Lung microvascular endothelial cell (primary cell): ENCODE data around the gene SRGAP2C. TPM values are rescaled to one million over a fixed set of nuclear protein-coding genes. Genes with fewer than 3 reads are reported as not detected.
A peak's percentile ranks its signal among the peaks of the same experiment; 100 is the strongest.
"Not testable (repeated sequence)": the region's sequence is repeated elsewhere in the genome, so short reads cannot be mapped to it uniquely, and the experiment has no call there.

ENCODE experiments used
- DNase-seq, 2 donors: peaks; one replicate each; pipeline versions ENCODE4 v3.0.0 to v3.0.0-alpha.2; 2010; ENCODE audit warnings: low read depth in 2 of 2
- total RNA-seq: library from RNA; depleted of rRNA; stranded (reverse); fragments of >200 nt; gene quantifications from 2 replicates; pipeline ENCODE4 v1.2.1, GENCODE V29; 2014

SRGAP2C gene
- total RNA-seq, 1 donor from 2014 or later, result 19.8 TPM

DNA sequence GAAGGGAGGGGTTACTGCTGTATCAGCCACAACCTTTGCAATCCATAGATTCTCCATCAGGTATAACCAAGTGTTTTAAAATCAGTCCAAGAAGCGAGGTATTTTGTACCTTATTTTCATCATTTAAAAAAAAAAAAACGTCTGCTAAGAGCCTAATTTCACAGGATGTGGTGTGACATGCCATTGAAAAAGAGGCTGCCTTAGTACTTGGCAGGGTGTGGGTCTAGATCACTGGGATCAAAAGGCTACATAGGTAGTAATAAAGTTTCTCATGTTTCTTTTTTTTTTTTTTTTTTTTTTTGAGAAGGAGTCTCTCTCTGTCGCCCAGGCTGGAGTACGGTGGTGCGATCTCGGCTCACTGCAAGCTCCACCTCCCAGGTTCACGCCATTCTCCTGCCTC, 192.2 kb downstream of the SRGAP2C start:
- not testable (repeated sequence) for DNase-seq

DNA sequence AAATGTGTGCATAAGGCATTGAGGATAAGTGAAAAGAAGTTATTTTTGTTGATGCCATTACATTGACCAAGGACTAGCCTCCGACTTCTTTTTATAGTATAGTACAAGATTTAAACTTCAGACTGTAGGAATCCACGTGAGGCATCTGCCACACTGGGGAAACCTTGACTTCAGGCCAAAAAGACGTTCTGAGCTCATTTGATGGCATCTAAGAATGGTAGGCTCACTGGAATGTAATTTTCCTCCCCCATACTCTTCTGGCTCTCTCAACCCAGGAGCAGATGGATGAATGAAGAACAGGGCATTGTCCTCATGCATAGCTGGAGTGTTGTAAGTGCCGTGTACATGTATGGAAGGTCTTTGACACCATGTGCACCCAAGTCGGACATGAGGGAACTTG, 194.0 kb downstream of the SRGAP2C start:
- not testable (repeated sequence) for DNase-seq

DNA sequence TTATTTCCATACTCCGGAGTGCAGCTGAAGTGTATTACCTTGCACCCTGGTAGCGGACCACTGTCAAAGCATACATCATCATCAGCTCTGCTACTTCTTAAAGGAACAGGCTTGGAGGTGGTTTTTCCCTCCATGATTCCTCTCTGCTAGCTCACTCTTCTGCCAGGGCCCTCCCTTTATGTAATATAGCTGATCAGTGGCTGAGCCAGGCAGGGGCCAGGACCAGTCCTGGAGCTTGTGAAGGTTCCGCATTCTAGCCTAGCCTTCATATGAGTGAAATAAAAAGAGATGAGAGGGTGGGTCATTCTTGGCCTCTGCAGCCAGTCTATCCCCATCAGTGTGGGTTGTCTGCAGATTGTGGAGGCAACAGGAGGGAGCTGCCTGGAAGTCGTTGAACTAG, 200.0 kb downstream of the SRGAP2C start:
- DNase-seq, result not testable (repeated sequence)

DNA sequence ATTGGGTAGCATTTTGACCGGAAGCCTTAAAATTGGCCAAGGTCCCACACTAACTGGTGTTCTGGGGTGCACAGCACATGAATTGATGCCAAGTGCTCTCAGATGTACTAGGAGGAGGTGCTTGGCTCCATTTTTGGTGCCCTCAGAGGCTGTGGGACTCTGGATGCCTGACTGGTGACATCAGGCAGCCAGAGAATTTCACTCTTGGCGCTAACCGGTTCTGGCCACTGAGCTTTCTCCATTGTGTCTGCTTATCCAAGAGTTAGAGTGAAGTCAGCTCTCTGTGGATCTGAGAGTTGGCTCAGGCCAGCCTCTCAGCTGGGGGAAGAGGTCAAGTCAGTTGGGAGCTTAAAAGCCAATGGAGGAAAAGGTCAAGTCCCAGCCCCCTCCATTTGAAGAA, 200.4 kb downstream of the SRGAP2C start:
- not testable (repeated sequence) for DNase-seq

DNA sequence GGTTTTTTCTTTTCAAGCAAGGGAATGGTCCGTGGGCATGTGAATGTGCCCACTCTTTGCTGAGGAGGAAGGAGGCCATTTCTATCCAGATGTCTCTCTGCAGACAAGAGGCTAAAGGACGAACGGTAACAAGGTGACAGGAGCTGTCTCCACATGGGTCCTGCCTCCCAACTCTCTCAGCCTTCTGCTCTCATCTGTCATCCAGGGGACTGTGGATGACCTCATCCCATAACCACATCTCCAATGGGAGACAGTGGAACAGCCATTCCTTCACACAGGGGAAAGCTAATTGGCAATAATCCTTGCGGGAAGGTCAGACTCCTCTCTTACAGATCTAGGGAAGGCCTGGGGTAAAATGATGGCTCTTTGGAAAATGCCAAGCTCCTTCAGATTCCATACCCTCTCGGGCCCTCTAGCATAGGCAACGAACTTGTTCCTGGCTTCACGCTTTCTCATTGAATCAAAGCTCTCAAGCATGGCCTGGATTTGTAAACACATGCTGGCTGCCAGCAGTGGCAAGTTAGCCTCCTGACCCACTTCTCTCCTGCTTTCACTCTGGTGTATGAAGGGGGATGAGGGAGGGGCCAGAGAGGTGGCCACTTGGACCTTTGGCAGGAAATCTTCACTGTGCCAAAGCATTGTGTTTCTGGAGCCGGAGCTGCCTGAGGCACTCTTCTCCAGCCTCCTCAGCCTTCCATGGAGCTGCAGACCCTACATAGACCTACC, 201.0 kb downstream of the SRGAP2C start:
- DNase-seq, result not testable (repeated sequence)

DNA sequence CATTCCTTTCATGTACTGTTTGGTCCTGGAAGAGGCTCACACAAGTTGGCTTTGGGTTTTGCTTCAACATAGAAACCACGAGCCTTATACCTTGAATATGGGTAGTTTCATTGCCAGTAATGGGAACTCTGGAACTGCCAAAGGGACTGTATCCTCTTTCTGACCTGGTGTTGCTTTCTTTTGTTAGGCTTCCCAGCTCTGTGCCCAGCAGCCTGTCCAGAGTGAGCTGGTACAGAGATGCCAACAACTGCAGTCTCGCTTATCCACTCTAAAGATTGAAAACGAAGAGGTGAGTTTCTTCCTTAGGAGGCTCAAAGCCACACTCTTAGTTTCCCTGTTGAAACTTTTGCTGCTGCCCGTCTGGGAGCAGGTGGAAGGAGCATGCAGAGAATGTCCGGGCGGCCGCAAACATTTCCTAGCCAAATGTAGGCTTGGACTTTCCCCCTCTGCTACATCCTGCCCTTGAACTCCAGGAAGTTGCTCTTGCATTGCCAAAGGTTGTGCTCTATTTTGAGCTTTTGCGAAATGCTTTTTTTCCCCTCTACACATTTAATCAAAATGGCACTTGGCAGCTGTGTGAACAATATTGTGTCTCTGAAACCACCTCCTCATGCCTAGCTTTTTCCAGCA, 201.7 kb downstream of the SRGAP2C start:
- not testable (repeated sequence) for DNase-seq

DNA sequence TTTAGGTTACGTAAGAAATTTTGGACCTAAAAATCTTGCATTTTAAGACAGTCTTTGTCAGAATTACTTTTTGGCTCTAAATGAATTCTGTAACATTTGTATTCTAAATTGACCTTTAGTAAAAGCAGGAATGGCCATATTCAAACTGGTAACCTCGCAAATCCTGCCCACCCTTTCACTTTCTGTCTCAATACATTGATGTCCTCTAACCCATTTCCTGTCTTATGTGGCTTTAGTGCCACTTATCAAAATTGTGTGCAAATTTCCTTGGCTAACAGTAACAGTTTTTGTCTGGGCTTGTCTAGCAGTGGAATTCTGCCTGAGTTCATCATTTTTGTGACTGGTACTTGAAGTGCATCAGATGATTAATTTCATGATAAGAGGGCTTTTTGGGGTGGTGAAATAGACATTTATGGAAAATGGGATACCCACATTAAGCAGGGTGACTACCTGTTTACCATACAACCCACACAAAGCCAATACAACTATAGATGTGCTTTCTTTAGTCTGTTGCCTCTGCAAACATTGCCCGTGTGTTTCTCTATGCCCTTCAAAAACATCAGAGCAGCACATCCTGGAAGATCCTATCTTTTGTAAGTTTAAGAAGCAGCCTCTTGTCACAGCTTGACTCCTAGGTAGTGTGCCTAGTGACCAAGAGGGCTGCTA, 205.3 kb downstream of the SRGAP2C start:
- not testable (repeated sequence) for DNase-seq

DNA sequence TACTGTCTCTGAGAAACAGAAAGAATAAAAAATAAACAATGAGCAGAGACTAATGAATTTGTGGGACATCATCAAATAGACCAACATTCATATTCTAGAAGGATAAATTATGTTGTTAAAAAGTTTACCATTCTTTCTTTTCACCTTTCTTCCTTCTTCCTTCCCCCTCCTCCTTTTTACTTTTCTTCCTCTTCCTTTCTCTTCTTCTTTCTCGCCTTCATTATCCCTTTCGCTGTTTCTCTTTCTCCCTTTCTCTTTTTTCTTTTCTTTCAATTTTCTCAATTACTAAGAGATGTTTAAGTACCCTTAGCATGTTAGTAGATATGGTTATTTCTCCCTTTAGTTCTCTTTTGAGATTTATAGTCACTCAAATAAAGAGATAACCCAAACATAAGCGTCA, 207.4 kb downstream of the SRGAP2C start:
- DNase-seq, result not testable (repeated sequence)

DNA sequence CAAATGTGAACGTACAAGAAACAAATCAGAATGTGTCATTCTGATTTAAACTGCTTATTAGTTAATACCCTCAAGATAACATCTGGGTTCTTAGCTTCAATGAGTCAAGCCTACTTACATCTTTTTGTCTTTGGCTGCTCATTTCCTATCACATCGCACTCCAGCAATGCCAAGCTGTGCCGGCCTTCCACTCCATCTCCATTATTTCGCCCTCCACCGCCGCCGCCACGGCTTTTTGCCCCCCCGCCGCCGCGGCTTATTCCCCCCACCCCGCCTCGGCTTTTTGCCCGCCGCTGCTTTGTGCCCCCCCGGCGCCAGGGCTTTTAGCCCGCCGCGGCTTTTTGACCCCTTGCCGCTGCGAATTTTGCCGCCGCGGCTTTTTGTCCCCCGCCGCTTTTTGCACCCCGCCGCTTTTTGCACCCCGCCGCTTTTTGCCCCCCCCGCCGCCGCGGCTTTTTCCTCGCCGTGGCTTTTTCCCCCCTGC, 211.0 kb downstream of the SRGAP2C start:
- DNase-seq, result peak; percentile 4 to 54

DNA sequence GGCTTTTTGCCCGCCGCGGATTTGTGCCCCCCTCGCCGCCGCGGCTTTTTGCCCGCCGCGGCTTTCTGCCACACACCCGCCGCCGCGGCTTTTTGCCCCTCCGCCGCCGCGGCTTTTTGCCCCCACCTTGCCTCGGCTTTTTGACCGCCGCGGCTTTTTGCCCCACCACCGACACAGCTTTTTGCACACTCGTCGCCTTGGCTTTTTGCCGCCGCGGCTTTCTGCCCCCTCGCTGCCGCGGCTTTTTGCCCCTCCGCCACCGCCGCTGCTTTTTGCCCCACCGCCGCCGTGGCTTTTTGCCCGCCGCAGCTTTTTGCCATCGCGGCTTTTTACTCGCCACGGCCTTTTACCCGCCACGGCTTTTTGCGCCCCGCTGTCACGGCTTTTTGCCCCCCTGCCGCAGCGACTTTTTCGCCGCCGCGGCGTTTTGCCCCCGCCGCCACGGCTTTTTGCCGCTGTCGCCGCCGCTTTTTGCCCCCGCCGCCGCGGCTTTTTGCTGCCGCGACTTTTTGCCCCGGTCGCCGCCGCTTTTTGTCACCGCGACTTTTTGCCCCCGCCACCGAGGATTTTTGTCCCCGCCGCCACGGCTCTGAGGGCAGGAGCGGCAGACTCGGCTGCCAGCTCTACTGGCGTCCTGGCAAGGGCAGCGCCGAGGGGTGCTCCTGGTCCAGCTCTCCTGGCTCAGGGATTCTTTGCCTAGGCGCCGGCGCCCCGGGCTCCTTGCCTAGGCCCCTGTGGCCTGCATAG, 211.7 kb downstream of the SRGAP2C start:
- peak in 1 of 2 donors; percentile 22 for DNase-seq

DNA sequence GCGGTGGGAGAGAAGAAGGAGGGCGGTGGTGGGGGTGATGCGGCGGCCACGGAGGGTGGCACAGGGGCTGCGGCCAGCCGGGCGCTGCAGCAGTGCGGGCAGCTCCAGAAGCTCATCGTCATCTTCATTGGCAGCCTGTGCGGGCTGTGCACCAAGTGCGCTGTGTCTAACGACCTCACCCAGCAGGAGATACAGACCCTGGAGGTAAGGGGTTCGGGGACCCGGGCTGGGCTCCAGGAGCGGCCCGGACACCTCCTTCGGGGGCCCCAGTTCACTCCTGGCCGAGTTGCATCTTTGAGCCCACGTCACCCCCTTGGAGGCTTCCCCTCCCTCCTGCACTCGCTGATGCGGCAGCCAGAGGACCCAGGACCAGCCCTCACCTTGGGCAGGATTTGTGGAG, 212.3 kb downstream of the SRGAP2C start:
- not testable (repeated sequence) for DNase-seq

DNA sequence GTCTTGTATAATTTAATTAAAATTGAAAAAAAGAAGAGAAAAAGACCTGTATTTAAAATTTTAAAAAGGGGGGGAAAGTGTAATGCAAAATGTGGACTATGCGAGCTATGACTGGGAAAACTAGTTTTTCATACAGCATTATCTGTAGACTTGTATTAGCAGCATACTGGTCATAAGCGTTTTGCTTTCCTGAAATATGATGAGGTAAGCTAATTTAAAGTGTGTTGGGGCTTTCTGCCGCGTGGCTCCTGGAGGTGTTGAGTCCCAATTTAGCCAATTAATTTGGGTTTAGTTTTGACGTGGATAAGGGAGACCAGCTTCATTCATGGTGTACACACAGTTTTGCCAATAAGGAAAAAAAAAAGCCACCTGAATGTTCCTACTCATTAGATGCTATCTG, 214.4 kb downstream of the SRGAP2C start:
- not testable (repeated sequence) for DNase-seq

DNA sequence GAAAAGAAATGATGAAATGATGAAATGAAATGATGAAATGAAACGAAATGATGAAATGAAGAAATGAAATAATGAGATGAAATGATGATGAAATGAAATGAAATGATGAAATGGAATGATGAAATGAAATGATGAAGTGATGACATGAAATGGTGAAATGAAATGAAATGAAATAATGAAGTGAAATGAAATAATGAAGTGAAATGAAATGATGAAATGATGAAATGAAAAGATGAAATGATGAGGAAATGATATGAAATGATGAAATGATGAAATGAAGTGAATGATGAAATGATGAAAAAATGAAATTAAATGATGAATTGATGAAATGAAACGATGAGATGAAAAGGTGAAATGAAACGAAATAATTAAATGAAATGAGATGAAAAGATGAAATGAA, 215.3 kb downstream of the SRGAP2C start:
- not testable (repeated sequence) for DNase-seq

DNA sequence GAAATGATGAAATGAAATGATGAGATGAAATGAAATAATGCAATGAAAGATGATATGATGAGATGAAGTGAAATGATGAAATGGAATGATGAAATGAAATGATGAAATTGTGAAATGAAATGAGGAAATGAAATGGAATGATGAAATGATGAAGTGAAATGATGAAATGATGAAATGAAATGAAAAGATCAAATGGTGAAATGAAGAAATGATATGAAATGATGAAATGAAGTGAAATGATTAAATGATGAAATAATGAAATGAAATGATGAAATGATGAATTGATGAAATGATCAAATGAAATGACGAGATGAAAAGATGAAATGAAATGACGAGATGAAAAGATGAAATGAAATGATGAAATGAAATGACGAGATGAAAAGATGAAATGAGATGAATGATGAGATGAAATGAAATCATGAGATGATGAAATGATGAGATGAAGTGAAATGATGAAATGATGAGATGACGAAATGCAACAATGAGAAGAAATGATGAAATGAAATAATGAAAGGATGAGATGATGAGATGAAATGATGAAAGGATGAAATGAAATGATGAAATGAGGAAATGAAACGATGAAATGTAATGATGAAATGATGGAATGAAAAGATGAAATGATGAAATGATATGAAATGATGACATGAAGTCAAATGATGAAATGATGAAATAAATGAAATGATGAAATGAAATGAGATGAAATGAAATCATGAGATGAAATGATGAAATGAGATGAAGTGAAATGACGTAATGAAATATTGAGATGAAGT, 216.0 kb downstream of the SRGAP2C start:
- not testable (repeated sequence) for DNase-seq

DNA sequence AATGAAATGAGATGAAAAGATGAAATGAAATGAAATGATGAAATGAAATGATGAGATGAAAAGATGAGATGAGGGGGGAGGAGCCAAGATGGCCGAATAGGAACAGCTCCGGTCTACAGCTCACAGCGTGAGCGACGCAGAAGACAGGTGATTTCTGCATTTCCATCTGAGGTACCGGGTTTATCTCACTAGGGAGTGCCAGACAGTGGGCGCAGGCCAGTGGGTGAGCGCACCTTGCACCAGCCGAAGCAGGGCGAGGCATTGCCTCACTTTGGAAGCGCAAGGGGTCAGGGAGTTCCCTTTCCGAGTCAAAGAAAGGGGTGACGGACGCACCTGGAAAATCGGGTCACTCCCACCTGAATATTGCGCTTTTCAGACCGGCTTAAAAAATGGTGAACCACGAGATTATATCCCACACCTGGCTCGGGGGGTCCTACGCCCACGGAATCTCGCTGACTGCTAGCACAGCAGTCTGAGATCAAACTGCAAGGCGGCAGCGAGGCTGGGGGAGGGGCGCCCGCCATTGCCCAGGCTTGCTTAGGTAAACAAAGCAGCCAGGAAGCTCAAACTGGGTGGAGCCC, 216.7 kb downstream of the SRGAP2C start:
- not testable (repeated sequence) for DNase-seq

DNA sequence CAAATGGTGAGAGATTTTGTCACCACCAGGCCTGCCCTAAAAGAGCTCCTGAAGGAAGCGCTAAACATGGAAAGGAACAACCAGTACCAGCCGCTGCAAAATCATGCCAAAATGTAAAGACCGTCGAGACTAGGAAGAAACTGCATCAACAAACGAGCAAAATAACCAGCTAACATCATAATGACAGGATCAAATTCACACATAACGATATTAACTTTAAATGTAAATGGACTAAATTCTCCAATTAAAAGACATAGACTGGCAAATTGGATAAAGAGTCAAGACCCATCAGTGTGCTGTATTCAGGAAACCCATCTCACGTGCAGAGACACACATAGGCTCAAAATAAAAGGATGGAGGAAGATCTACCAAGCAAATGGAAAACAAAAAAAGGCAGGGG, 218.5 kb downstream of the SRGAP2C start:
- DNase-seq, result not testable (repeated sequence)

DNA sequence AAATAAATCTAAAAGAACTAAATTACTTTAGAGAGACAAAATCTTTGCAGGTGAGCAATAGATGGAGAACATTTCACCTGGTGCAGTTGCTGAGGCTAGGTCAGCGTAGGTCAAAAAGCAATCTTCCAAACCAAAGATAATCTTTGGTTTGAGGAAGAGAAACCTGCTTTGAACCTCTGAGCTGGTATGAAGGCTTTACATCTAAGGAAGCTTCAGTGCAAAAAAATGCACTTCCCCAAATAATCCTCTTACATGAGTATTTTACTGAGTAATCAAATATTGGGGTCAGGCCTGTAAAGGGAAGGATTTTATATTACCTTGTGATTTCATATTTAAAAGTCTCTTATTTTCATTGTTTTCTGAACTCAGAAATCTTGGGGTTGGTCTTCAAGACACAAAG, 223.6 kb downstream of the SRGAP2C start:
- no peak for DNase-seq

DNA sequence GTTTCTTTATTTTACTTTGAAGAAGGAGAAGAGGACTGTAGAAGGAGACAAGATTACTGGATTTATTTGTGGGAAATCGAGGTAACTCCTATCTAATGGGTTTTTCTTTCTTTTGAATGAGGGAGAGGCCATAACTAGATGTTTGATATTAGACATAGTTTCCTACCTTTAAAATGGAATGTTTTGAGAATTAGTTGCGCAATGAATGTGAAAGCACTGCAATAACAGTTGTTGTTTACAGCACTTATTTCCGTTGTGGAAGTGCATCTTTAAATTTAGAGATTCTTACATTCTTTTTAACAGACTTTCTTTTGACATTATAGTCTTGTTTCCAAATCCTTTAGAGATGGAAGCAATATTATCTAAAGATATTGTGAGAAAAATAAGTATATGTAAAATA, 229.0 kb downstream of the SRGAP2C start:
- no peak for DNase-seq

DNA sequence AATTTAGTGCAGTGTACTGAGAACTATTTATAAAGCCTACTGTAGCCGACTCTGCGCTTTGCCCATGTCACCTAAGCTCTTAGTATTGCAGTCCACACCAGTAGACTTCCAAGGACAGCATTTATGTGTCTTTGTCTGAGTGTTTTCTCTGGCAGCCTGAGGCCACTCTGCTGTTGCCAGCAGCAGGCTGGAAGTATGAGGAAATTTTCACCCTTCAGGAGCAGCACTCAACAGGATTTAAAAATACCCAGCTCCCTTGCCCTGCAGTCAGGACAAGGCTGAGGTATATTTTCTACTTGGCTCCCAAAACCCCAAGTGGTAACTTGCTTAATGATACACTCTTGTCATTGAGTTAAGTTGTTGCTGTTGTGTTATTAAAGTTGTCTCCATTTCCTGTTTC, 230.1 kb downstream of the SRGAP2C start:
- peak; percentile 0 to 3 for DNase-seq

DNA sequence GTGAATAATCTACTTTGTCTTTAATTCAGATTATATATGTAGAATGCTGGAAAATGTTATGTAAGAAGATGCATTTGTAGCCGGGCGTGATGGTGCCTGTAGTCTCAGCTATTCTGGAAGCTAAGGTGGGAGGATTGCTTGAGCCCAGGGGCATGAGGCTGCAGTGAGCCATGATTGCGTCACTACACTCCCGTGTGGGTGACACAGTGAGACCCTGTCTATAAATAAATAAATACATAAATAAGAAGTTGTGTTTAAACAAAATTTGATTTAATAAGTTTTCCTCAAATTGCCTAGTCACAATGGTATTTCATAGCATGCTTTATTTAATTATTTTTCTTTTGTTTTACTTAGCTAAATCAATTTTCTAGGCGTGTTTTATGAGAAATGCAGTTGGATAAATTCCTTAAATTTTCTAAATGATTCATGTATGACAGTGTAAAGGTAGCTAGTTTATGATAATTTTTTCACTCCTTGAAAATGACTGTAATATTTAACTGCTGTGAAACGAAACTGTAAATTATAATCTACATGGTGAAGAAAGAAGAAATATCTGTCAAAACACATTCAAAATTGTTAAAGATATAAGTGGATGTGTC, 232.6 kb downstream of the SRGAP2C start:
- no peak for DNase-seq
